Myocyte (in vitro differentiated cells): ENCODE data around the gene SARS2. TPM values are rescaled to one million over a fixed set of nuclear protein-coding genes. Genes with fewer than 3 reads are reported as not detected.

Experiments used
- DNase-seq: peaks from one replicate; pipeline ENCODE4 v3.0.0-alpha.2; 2012; ENCODE audit warnings: low read depth
- total RNA-seq: library from RNA; depleted of rRNA; stranded (reverse); fragments of >200 nt; gene quantifications from 2 replicates; pipeline ENCODE4 v1.2.3, GENCODE V29; 2014

The SARS2 gene
- total RNA-seq, 1 donor from 2014 or later, result 34.6 TPM

GRCh38 chr19:38869160-38869835, 61.3 kb downstream of the SARS2 start:
- DNase-seq, result no peak

GRCh38 chr19:38868551-38868950, 62.0 kb downstream of the SARS2 start:
- DNase-seq, result no peak

- DNase-seq, result peak; percentile 76
Observed at GRCh38 chr19:38867171-38867780, 63.3 kb downstream of the SARS2 start.

Other genes with a start within 250 kb of the SARS2 start
- 0.21 TPM in 1 of 2 replicates, not detected in the other for gene CAPN12, start 186.3 kb downstream of the SARS2 start, total RNA-seq
- not detected in 2 replicates for gene LGALS7, start 157.2 kb downstream of the SARS2 start, total RNA-seq
- gene LGALS7B, start 141.6 kb downstream of the SARS2 start, total RNA-seq, result not detected in 2 replicates
- not detected in 2 replicates for gene LGALS4, start 117.8 kb downstream of the SARS2 start, total RNA-seq
- 78.4 and 81.9 TPM in 2 replicates for gene ECH1, start 99.0 kb downstream of the SARS2 start, total RNA-seq
- 218 and 220 TPM in 2 replicates for gene HNRNPL, start 80.8 kb downstream of the SARS2 start, total RNA-seq
- gene RINL, start 52.5 kb downstream of the SARS2 start, total RNA-seq, result 8.3 and 20.6 TPM in 2 replicates
- 1,616 and 2,451 TPM in 2 replicates for gene SIRT2, start 31.1 kb downstream of the SARS2 start, total RNA-seq
- 26.1 and 38.5 TPM in 2 replicates for gene NFKBIB, start 30.8 kb downstream of the SARS2 start, total RNA-seq
- gene CCER2, start 18.6 kb downstream of the SARS2 start, total RNA-seq, result 0.51 and 0.94 TPM in 2 replicates
- 57.9 and 58.3 TPM in 2 replicates for gene MRPS12, start 181 bp upstream of the SARS2 start, total RNA-seq
- 21.5 and 22.1 TPM in 2 replicates for gene FBXO17, start 45.0 kb upstream of the SARS2 start, total RNA-seq
- gene FBXO27, start 101.8 kb upstream of the SARS2 start, total RNA-seq, result 6.8 and 15.5 TPM in 2 replicates
- gene ACP7, start 153.6 kb upstream of the SARS2 start, total RNA-seq, result not detected in 2 replicates
- 5.8 and 8.5 TPM in 2 replicates for gene PAK4, start 195.0 kb upstream of the SARS2 start, total RNA-seq